ENCODE data around the gene PREB. TPM values are rescaled to one million over a fixed set of nuclear protein-coding genes. Genes with fewer than 3 reads are reported as not detected.

The PREB gene
- total and polyA plus RNA-seq, 2 donors from 2014 or later, result 46.1 to 66.7 TPM

GRCh38 chr2:27083410-27084296 is 50.8 kb downstream of the PREB start:
- peak in 2 of 5 donors; percentile 33 to 79 for DNase-seq
- Histone ChIP-seq H3K36me3 (ENCODE audit: control insufficient read depth in 2 of 3, insufficient read depth in 3 of 3, low read length in 3 of 3) (no peaks in the 10 kb centered on the region), H3K4me3 (ENCODE audit: low read length in 3 of 3) (no peak overlapping the region), H3K27me3 (ENCODE audit: control insufficient read depth, insufficient read depth, low read length) (no peaks in the 10 kb centered on the region), H3K9me3 (ENCODE audit: control insufficient read depth in 2 of 3, insufficient read depth in 1 of 3, low read length in 3 of 3) (no peaks in the 10 kb centered on the region), H3K9ac (ENCODE audit: low read length in 3 of 3) (no peak overlapping the region), H3K27ac (ENCODE audit: low read depth in 2 of 2, low read length in 2 of 2) (no peak overlapping the region), H3K4me1 (ENCODE audit: control insufficient read depth in 2 of 3, insufficient read depth in 2 of 3, low read depth in 1 of 3, low read length in 3 of 3) (peaks cover 0 to 19% (median 5%) of the 10 kb centered on the region in 3 donors)
- FAIRE-seq, result no peak
- TF ChIP-seq CTCF (IDR thresholded peaks at IDR 0.05; ENCODE audit: borderline replicate concordance, extremely low read depth, insufficient read depth), result no peak
- intact Hi-C loops (cut with DNase I), result no loop called here

DNA sequence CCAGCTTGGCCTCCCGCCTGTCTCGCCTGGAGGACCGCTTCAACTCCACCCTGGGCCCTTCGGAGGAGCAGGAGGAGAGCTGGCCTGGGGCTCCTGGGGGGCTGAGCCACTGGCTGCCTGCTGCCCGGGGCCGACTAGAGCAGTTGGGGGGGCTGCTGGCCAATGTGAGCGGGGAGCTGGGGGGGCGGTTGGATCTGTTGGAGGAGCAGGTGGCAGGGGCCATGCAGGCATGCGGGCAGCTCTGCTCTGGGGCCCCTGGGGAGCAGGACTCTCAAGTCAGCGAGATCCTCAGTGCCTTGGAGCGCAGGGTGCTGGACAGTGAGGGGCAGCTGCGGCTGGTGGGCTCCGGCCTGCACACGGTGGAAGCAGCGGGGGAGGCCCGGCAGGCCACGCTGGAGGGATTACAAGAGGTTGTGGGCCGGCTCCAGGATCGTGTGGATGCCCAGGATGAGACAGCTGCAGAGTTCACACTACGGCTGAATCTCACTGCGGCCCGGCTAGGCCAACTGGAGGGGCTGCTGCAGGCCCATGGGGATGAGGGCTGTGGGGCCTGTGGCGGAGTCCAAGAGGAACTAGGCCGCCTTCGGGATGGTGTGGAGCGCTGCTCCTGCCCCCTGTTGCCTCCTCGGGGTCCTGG is 51.5 kb downstream of the PREB start:
- intact Hi-C loops (cut with DNase I), result no loop called here
- no peak for FAIRE-seq
- H3K9me3 ChIP-seq (ENCODE audit: control insufficient read depth in 2 of 3, insufficient read depth in 1 of 3, low read length in 3 of 3), result no peaks in the 10 kb centered on the region
- no peak for TF ChIP-seq CTCF (IDR thresholded peaks at IDR 0.05; ENCODE audit: borderline replicate concordance, extremely low read depth, insufficient read depth)
- peaks cover 0 to 19% (median 5%) of the 10 kb centered on the region in 3 donors for H3K4me1 ChIP-seq (ENCODE audit: control insufficient read depth in 2 of 3, insufficient read depth in 2 of 3, low read depth in 1 of 3, low read length in 3 of 3)
- H3K27ac ChIP-seq (ENCODE audit: low read depth in 2 of 2, low read length in 2 of 2), result no peak overlapping the region
- DNase-seq, result peak in 1 of 5 donors; percentile 80
- H3K27me3 ChIP-seq (ENCODE audit: control insufficient read depth, insufficient read depth, low read length), result no peaks in the 10 kb centered on the region
- no peak overlapping the region for H3K4me3 ChIP-seq (ENCODE audit: low read length in 3 of 3)
- H3K36me3 ChIP-seq (ENCODE audit: control insufficient read depth in 2 of 3, insufficient read depth in 3 of 3, low read length in 3 of 3), result no peaks in the 10 kb centered on the region
- no peak overlapping the region for H3K9ac ChIP-seq (ENCODE audit: low read length in 3 of 3)

GRCh38 chr2:27081984-27082772 is 52.3 kb downstream of the PREB start:
- no peak for TF ChIP-seq CTCF (IDR thresholded peaks at IDR 0.05; ENCODE audit: borderline replicate concordance, extremely low read depth, insufficient read depth)
- FAIRE-seq (no peak), DNase-seq (peak in 1 of 5 donors; percentile 70)
- Histone ChIP-seq H3K27me3 (ENCODE audit: control insufficient read depth, insufficient read depth, low read length) (no peaks in the 10 kb centered on the region), H3K9me3 (ENCODE audit: control insufficient read depth in 2 of 3, insufficient read depth in 1 of 3, low read length in 3 of 3) (no peaks in the 10 kb centered on the region), H3K4me1 (ENCODE audit: control insufficient read depth in 2 of 3, insufficient read depth in 2 of 3, low read depth in 1 of 3, low read length in 3 of 3) (peaks cover 0 to 19% (median 5%) of the 10 kb centered on the region in 3 donors), H3K9ac (ENCODE audit: low read length in 3 of 3) (no peak overlapping the region), H3K36me3 (ENCODE audit: control insufficient read depth in 2 of 3, insufficient read depth in 3 of 3, low read length in 3 of 3) (no peaks in the 10 kb centered on the region), H3K4me3 (ENCODE audit: low read length in 3 of 3) (no peak overlapping the region), H3K27ac (ENCODE audit: low read depth in 2 of 2, low read length in 2 of 2) (no peak overlapping the region)
- intact Hi-C loops (cut with DNase I), result no loop called here

Other genes starting within 250 kb of the PREB start
- 17.9 TPM for gene MAPRE3, start 164.0 kb downstream of the PREB start, total RNA-seq
- 49.6 TPM for gene MAPRE3, start 164.0 kb downstream of the PREB start, polyA plus RNA-seq (ENCODE audit: insufficient read depth, low read depth, low replicate concordance)
- 74.8 TPM for gene TMEM214, start 101.7 kb downstream of the PREB start, total RNA-seq
- gene TMEM214, start 101.7 kb downstream of the PREB start, polyA plus RNA-seq (ENCODE audit: insufficient read depth, low read depth, low replicate concordance), result 50.5 TPM
- gene AGBL5, start 83.0 kb downstream of the PREB start, total RNA-seq, result 36.5 TPM
- gene AGBL5, start 83.0 kb downstream of the PREB start, polyA plus RNA-seq (ENCODE audit: insufficient read depth, low read depth, low replicate concordance), result 33.4 TPM
- gene OST4, start 63.0 kb downstream of the PREB start, total RNA-seq, result 260 TPM
- 718 TPM for gene OST4, start 63.0 kb downstream of the PREB start, polyA plus RNA-seq (ENCODE audit: insufficient read depth, low read depth, low replicate concordance)
- 75.2 TPM for gene EMILIN1, start 56.0 kb downstream of the PREB start, total RNA-seq
- 32.1 TPM for gene EMILIN1, start 56.0 kb downstream of the PREB start, polyA plus RNA-seq (ENCODE audit: insufficient read depth, low read depth, low replicate concordance)
- gene KHK, start 47.9 kb downstream of the PREB start, total RNA-seq, result 18.7 TPM
- gene KHK, start 47.9 kb downstream of the PREB start, polyA plus RNA-seq (ENCODE audit: insufficient read depth, low read depth, low replicate concordance), result 538 TPM
- gene CGREF1, start 15.5 kb downstream of the PREB start, total RNA-seq, result 3.7 TPM
- gene CGREF1, start 15.5 kb downstream of the PREB start, polyA plus RNA-seq (ENCODE audit: insufficient read depth, low read depth, low replicate concordance), result 3.8 TPM
- gene ABHD1, start 10.8 kb downstream of the PREB start, total RNA-seq, result 0.69 TPM
- gene ABHD1, start 10.8 kb downstream of the PREB start, polyA plus RNA-seq (ENCODE audit: insufficient read depth, low read depth, low replicate concordance), result 2.9 TPM
- gene PRR30, start 4.8 kb upstream of the PREB start, total RNA-seq, result not detected
- not detected for gene PRR30, start 4.8 kb upstream of the PREB start, polyA plus RNA-seq (ENCODE audit: insufficient read depth, low read depth, low replicate concordance)
- gene TCF23, start 14.4 kb upstream of the PREB start, total RNA-seq, result 0.38 TPM
- gene TCF23, start 14.4 kb upstream of the PREB start, polyA plus RNA-seq (ENCODE audit: insufficient read depth, low read depth, low replicate concordance), result not detected
- gene ATRAID, start 77.4 kb upstream of the PREB start, total RNA-seq, result 119 TPM
- 279 TPM for gene ATRAID, start 77.4 kb upstream of the PREB start, polyA plus RNA-seq (ENCODE audit: insufficient read depth, low read depth, low replicate concordance)
- 27.8 TPM for gene SLC5A6, start 77.6 kb upstream of the PREB start, total RNA-seq
- gene SLC5A6, start 77.6 kb upstream of the PREB start, polyA plus RNA-seq (ENCODE audit: insufficient read depth, low read depth, low replicate concordance), result 10.8 TPM
- 43.4 TPM for gene CAD, start 82.7 kb upstream of the PREB start, total RNA-seq
- gene CAD, start 82.7 kb upstream of the PREB start, polyA plus RNA-seq (ENCODE audit: insufficient read depth, low read depth, low replicate concordance), result 8.8 TPM
- gene SLC30A3, start 128.4 kb upstream of the PREB start, total RNA-seq, result 0.31 TPM
- not detected for gene SLC30A3, start 128.4 kb upstream of the PREB start, polyA plus RNA-seq (ENCODE audit: insufficient read depth, low read depth, low replicate concordance)
- not detected for gene DNAJC5G, start 140.8 kb upstream of the PREB start, total RNA-seq
- not detected for gene DNAJC5G, start 140.8 kb upstream of the PREB start, polyA plus RNA-seq (ENCODE audit: insufficient read depth, low read depth, low replicate concordance)
- gene TRIM54, start 147.8 kb upstream of the PREB start, total RNA-seq, result 0.31 TPM
- gene TRIM54, start 147.8 kb upstream of the PREB start, polyA plus RNA-seq (ENCODE audit: insufficient read depth, low read depth, low replicate concordance), result 2.1 TPM
- 1.4 TPM for gene UCN, start 173.8 kb upstream of the PREB start, total RNA-seq
- 1.3 TPM for gene UCN, start 173.8 kb upstream of the PREB start, polyA plus RNA-seq (ENCODE audit: insufficient read depth, low read depth, low replicate concordance)
- gene MPV17, start 188.5 kb upstream of the PREB start, total RNA-seq, result 66.2 TPM
- 120 TPM for gene MPV17, start 188.5 kb upstream of the PREB start, polyA plus RNA-seq (ENCODE audit: insufficient read depth, low read depth, low replicate concordance)
- 59.3 TPM for gene GTF3C2, start 222.1 kb upstream of the PREB start, total RNA-seq
- gene GTF3C2, start 222.1 kb upstream of the PREB start, polyA plus RNA-seq (ENCODE audit: insufficient read depth, low read depth, low replicate concordance), result 38.3 TPM
- 35.8 TPM for gene EIF2B4, start 235.7 kb upstream of the PREB start, total RNA-seq
- 49.6 TPM for gene EIF2B4, start 235.7 kb upstream of the PREB start, polyA plus RNA-seq (ENCODE audit: insufficient read depth, low read depth, low replicate concordance)
- gene SNX17, start 236.0 kb upstream of the PREB start, total RNA-seq, result 98.7 TPM
- 115 TPM for gene SNX17, start 236.0 kb upstream of the PREB start, polyA plus RNA-seq (ENCODE audit: insufficient read depth, low read depth, low replicate concordance)
- gene ZNF513, start 246.1 kb upstream of the PREB start, total RNA-seq, result 23.6 TPM
- gene ZNF513, start 246.1 kb upstream of the PREB start, polyA plus RNA-seq (ENCODE audit: insufficient read depth, low read depth, low replicate concordance), result 18.8 TPM

Data from kidney (tissue), 14 donors.